Motor neuron (in vitro differentiated cells): Measurements from ENCODE around the gene VANGL1. TPM values are rescaled to one million over a fixed set of nuclear protein-coding genes. Genes with fewer than 3 reads are reported as not detected.

Source experiments
- ATAC-seq, 8 experiments: fragments of 200-7000 bp; cut with Tn5 transposase; replicated peaks in 6 of 8; 2 replicates each; pipeline ENCODE4 v1.8.0; 2021; ENCODE audit warnings: mild to moderate bottlenecking in 8 of 8, moderate library complexity in 8 of 8
- H3K27ac ChIP-seq, 2 donors: fragments of 250-450 bp; sonication (Bioruptor Pico); 2 replicates each; pipeline ENCODE4 v1.9.0; 2021; ENCODE audit warnings: antibody characterized with exemption in 2 of 2, mild to moderate bottlenecking in 2 of 2, moderate library complexity in 1 of 2
- H3K4me1 ChIP-seq, 2 donors: fragments of 250-450 bp; sonication (Bioruptor Pico); replicated peaks in 1 of 2; 2 replicates each; pipeline ENCODE4 v1.6.1; 2021; ENCODE audit warnings: antibody characterized with exemption in 2 of 2, mild to moderate bottlenecking in 2 of 2, moderate library complexity in 1 of 2
- H3K4me3 ChIP-seq, 5 donors: fragments of 250-450 bp; sonication (Bioruptor Pico); 2 replicates each; pipeline ENCODE4 v1.9.0; 2021; ENCODE audit warnings: antibody characterized with exemption in 5 of 5, mild to moderate bottlenecking in 5 of 5, moderate library complexity in 4 of 5
- WGBS, 10 experiments: fragments of 450-650 bp; shearing (Covaris generic); methylation state at CpG; one replicate each; pipeline ENCODE4 v1.0.0; 2022; 5-methylcytosine and 5-hydroxymethylcytosine counted together
- in situ Hi-C, 9 experiments: fragments of 400-800 bp; cut with MboI; loops; one replicate each; pipeline ENCODE4 v1.15.0; 2021; ENCODE audit warnings: low sequenced_read_pairs in 9 of 9, low pct_unique_long_range_greater_than_20kb in 2 of 9; ENCODE audit not compliant: unreplicated experiment in 9 of 9
- total RNA-seq, 8 experiments: library from RNA; unstranded; fragments of 300-600 nt; gene quantifications; 2 replicates each; pipeline versions ENCODE4 v1.2.3 to v1.2.4, GENCODE V29; 2022

The VANGL1 gene
- total RNA-seq, 8 experiments from 2014 or later: 0.95 to 12.2 (median 3.7) TPM

DNA sequence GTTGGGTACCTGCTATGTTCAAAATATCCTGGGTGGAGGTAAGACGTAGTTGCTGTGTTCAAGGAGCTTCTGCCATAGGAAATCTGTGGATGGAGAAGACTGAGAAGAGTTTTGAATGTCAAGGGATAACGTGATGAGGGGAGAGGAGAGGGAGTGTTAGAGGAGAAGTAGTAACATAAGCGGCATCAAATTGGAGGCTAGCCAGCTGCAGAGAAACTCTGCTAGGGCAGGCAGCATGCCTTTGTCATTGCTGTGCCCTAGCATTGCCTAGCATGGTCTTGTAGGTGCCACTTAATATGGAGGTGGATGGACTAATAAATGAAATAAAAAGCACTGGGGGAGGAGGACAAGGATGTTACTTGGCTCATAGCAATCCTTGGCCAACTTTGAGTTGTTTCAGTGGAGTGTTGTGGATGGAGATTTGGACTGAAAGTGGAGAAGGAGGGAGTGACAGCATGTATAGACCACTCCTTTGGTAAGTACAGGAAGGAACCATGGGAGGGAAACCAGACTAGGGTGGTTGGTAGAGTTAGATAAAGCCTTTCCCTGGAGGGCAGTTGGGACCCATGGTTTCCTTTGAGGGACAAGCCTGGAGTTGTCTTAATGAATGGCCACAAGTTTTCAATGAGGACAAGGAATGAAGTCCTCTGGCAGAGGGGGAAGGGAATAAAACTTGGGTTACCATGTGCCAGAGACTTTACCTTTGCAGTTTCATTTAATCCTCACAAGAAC is 6.3 kb downstream of the VANGL1 start:
- 80 to 100% (median 90%) methylated on average over 1 to 3 of the region's 3 CpGs; no CpG with 5 or more reads in 2 of the 10 experiments for WGBS, 10 experiments
- in situ Hi-C loops: no loop called here
- Histone ChIP-seq H3K27ac (no peak overlapping the region), H3K4me1 (peaks cover 10 to 26% of the 10 kb centered on the region in 2 donors), H3K4me3 (no peak overlapping the region)
- peak in 1 of 8 experiments; percentile 38 for ATAC-seq

DNA sequence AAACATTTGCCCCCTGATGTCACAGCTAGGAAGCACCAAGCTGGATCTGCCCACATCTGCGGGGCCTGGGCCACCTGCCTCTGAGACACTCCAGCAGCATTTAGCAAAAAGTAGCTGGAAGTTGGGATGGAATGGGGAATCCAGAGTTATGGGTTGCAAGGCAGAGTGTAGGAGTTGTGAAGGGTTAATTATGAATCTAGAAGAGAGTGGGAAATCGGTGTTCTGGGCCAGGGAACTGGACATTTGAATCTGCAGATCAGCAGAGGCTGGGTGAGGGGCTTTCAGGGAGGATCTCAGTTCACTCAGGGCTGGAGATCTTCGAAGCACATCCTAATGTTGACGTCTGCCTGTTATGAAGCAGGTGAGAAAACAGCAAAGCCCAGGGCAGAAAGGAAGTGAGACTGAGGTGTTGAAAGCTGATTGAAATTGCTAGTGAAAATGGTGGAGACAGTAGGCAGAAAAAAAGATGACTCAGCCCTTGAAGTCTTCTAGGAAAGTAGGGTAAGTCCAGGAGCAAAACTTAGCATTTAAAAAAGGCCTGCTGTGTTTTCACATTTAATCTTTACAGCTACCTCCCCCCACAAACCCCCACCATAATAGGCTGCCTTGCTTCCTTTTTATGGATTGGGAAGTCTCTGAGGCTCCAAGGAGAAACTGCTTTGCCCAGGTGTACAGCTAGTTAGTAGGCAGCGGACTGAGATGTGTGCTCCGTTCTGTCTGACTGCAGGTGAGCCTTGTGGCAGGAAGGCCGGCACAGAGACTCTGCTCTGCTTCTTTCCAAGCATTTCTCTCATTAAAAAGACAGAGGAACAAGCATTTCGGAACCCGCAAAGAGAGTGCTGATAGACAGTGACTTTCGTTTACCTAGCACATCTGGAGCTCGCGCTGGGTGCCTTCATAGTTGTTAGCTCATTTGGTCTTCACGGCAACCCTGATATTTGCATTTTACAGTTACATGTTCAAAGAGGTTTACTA is 7.2 kb downstream of the VANGL1 start:
- Histone ChIP-seq H3K27ac (no peak overlapping the region), H3K4me3 (no peak overlapping the region), H3K4me1 (peaks cover 10 to 25% of the 10 kb centered on the region in 2 donors)
- 50 to 94% (median 66%) methylated on average over 1 to 13 of the region's 13 CpGs for WGBS, 10 experiments
- in situ Hi-C loops: no loop called here
- peak in 1 of 8 experiments; percentile 27 for ATAC-seq

DNA sequence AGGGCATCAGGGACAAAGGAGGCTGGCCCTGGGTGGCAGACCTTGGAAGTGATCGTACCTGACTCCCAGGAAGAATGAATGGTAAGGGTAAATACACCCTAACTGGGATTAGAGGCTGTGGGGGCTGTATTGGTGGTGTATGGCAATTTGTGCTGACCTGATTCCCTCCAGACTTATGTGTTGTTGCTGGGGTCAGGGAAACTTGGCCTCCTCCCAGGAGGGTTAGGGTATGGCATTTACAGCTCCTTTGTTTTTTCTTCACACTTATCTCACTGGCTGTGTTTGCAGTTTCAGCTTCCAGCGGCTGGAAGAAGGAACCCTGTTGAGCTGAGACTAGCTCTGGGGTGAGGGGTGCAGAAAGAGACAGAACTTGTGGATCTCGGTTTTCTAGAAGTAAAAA is 8.2 kb downstream of the VANGL1 start:
- Histone ChIP-seq H3K4me3 (no peak overlapping the region), H3K4me1 (peaks cover 10 to 35% of the 10 kb centered on the region in 2 donors), H3K27ac (no peak overlapping the region)
- in situ Hi-C loops: no loop called here
- WGBS, 10 experiments: 0 to 77% (median 17%) methylated on average over 1 to 3 of the region's 3 CpGs; no CpG with 5 or more reads in 2 of the 10 experiments
- peak in 3 of 8 experiments; percentile 20 to 47 (median 36) for ATAC-seq

DNA sequence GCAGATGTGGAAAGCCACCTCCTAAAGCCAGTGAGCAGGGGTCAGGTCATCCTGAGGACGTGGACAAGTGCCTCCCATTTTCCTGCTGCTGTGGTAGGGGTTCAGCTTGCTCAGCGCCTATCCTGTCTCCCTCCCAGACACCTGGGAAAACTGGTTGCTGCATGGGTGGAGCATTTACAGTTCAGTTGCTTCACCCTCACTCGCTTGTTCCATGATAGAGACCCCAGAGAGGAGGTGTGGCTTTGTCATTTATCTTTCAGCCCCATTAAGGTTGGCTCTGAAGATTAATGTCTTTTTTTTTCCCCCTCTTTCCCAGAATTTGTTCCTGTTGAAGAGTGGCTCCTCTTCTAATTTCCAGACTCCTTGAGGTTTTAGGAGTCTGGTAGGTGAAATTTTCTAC is 9.2 kb downstream of the VANGL1 start:
- in situ Hi-C loops: no loop called here
- Histone ChIP-seq H3K27ac (no peak overlapping the region), H3K4me3 (no peak overlapping the region), H3K4me1 (peaks cover 10 to 41% of the 10 kb centered on the region in 2 donors)
- ATAC-seq: peak in 3 of 8 experiments; percentile 46 to 63 (median 56)
- 0 to 100% (median 19%) methylated on average over 1 to 2 of the region's 3 CpGs; no CpG with 5 or more reads in 4 of the 10 experiments for WGBS, 10 experiments

DNA sequence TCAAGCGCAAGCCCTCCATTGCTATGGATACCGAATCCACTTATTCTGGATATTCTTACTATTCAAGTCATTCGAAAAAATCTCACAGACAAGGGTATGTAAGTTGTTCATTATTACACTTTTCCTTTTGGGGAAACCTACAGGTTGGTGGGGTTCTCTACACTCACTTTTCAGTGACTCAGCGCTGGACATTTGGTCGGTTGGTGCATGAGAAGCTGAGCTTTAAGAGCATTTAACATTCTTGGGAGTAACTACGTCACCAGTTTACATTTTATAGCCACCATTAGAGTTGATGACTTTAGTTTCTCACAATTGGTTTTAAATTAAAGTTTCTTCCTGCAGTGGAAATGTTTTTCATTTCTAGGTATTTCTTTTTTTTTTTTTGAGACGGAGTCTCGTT is 9.6 kb downstream of the VANGL1 start:
- H3K4me1 ChIP-seq: peaks cover 10 to 41% of the 10 kb centered on the region in 2 donors
- in situ Hi-C loops: no loop called here
- ATAC-seq: no peak
- WGBS, 10 experiments: 79 to 98% (median 92%) methylated on average over 4 to 8 of the region's 8 CpGs; no CpG with 5 or more reads in 2 of the 10 experiments
- H3K27ac ChIP-seq: no peak overlapping the region
- H3K4me3 ChIP-seq: no peak overlapping the region

DNA sequence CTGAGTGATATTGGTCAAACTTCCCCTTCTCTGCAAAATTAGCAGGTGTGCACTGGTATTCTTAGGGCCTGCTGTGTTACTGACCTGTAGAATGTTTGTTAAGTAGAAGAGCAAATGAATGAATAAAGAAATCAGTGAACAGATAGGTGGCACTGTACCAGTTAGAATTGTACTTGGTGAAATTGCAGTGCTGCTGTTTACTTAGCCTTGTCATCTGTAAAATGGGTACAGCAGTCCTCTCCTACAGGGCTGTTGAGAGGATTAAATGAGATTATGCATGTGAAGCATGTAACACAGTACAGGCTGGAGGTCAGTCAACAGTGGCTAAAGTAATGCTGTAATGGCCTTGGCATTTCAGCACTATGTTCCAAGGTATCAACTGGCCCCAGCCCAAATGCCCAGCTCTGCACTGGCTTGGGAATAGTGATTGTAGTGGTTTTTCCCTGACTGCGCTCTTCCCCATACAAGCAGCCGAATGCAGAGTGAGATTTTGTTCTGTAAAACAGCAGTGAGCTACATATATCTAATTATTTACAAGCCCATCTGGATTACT is 10.5 kb downstream of the VANGL1 start:
- Histone ChIP-seq H3K4me3 (no peak overlapping the region), H3K27ac (no peak overlapping the region), H3K4me1 (peaks cover 10 to 45% of the 10 kb centered on the region in 2 donors)
- in situ Hi-C loops: no loop called here
- 86 to 100% (median 92%) methylated on average over 2 of the region's 2 CpGs; no CpG with 5 or more reads in 5 of the 10 experiments for WGBS, 10 experiments
- no peak for ATAC-seq

DNA sequence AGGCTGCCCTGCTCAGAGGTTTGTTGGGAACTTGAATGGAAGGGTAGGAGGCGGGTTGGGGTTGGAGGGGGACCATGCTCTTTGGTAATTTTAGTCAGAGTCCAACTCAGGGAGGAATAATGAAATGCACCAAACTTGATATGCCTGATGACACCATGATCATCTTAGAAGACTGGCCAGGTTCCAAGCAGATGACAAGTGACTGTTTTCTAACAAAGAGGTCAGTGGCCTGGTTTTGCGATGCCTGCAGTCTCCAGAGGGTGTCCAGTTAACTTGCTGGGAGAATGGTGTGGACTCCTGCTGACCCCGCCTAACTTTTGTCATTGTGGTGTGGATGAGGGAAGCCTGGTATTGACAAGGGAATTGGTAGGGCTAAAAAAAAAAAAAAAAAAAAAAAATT is 12.4 kb downstream of the VANGL1 start:
- WGBS, 10 experiments: 69 to 100% (median 83%) methylated on average over 1 to 3 of the region's 3 CpGs; no CpG with 5 or more reads in 5 of the 10 experiments
- in situ Hi-C loops: no loop called here
- peak in 1 of 8 experiments; percentile 36 for ATAC-seq
- Histone ChIP-seq H3K27ac (no peak overlapping the region), H3K4me1 (peaks cover 10 to 41% of the 10 kb centered on the region in 2 donors), H3K4me3 (no peak overlapping the region)

DNA sequence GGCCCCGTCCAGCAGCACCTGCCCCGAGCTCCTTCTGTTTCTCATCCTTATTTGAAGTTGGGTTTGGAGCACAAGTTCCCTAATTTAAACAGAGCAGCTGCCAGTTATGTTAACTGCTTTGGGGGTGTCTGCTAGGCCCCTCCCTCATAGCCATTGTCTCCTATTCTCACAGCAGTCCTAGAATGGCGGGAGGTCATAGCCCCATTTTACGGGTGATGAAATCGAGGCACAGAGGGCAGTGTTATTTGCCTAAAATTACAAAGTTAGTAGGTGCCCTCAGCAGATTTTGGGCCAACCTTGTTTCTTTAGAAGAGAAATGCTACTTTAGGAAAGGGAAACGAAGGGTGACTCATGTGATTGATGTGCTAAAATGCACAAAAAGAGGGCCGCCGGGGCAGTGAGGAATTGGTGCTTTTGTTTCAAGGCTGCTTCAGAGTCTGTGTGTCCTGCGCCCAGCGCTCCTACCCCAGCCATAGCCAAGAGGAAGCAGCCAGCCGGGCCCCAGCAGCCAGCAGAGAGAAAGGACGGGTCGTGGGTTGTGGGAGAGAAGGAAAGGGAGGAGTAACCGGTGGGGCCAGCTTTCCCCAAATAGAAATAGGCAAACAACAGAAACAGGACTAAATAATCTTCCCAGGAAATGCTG is 13.0 kb downstream of the VANGL1 start:
- ATAC-seq: peak in 6 of 8 experiments; percentile 69 to 89 (median 88)
- 19 to 94% (median 30%) methylated on average over 1 to 13 of the region's 14 CpGs; no CpG with 5 or more reads in 1 of the 10 experiments for WGBS, 10 experiments

DNA sequence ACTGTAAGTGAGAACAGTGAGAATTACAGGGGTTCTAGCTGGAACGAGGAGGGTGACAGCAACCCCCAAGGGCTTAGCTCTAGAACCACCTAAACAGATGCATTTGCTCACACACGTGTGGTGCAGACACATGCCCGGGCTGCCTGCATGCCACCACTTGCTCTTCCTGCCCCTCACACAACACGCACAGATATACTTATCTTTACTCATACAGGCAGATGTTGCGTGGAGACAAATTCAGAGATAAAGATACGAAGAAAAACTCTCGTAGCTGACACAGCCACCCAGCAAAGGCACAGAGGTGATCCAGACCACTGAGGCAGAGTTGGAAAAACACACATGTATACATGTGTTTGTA is 13.5 kb downstream of the VANGL1 start:
- peaks cover 10 to 32% of the 10 kb centered on the region in 2 donors for H3K4me1 ChIP-seq
- no peak overlapping the region for H3K4me3 ChIP-seq
- in situ Hi-C loops: no loop called here
- ATAC-seq: peak in 6 of 8 experiments; percentile 36 to 55 (median 50)
- 24 to 77% (median 59%) methylated on average over 2 to 7 of the region's 7 CpGs; no CpG with 5 or more reads in 5 of the 10 experiments for WGBS, 10 experiments
- no peak overlapping the region for H3K27ac ChIP-seq

More for the DNA sequence above, 13.0 kb downstream of the VANGL1 start:
- H3K27ac ChIP-seq: no peak overlapping the region
- peaks cover 10 to 37% of the 10 kb centered on the region in 2 donors for H3K4me1 ChIP-seq
- in situ Hi-C loops: no loop called here
- no peak overlapping the region for H3K4me3 ChIP-seq

DNA sequence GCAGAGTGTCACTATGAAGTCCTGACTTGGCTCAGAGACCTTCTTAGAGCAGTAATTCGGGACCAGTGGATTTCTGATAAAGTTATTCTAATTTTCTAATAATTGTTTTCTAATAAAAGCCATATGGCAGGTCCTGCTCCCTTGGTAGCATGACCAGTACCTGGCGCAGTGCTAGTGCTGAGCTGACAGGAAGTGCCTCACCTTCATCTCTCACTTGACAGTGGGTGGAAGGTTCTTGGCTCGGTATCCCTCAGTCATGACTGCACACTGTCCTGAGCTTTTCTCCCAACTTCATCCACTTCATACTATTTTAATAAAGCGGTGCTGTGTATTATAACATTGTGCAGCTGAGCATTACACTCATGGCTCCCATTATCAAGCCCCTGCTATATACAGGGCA is 14.1 kb downstream of the VANGL1 start:
- Histone ChIP-seq H3K4me1 (peaks cover 6 to 28% of the 10 kb centered on the region in 2 donors), H3K27ac (no peak overlapping the region), H3K4me3 (no peak overlapping the region)
- WGBS, 10 experiments: 86 to 100% (median 100%) methylated on average over 1 to 4 of the region's 4 CpGs; no CpG with 5 or more reads in 2 of the 10 experiments
- ATAC-seq: peak in 1 of 8 experiments; percentile 22
- in situ Hi-C loops: no loop called here

DNA sequence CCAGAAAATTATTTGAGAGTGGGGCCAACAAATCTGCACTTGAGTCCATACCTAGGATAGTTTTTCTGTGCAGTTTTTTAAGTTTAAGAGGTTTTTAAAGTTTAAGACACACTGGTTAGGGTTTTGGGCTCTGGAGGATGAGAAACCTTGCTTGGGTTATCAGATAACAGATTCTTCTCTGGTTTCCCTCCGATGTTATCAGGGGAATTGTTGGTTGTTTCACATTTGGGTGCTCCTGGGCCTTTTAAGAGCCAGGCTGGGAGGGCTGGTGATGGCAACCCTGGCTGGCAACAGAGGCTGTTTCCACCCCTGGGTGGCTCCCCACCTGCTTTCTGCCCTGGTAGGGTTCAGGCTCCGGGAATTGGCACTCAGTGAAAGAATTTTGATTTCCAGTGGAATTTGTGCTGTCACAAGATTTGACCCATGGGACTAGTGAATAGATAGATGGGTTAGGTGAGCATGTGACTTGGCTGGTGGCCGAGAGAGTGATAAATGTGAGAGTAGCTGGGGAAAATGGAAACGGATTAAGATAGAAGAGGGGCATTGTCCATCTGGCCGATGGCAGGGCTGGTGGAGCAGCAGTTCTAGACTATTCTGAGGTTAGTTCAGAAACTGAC is 14.8 kb downstream of the VANGL1 start:
- WGBS, 10 experiments: 60 to 94% (median 70%) methylated on average over 1 to 5 of the region's 5 CpGs; no CpG with 5 or more reads in 1 of the 10 experiments
- Histone ChIP-seq H3K27ac (no peak overlapping the region), H3K4me1 (peaks cover 0 to 22% of the 10 kb centered on the region in 2 donors), H3K4me3 (no peak overlapping the region)
- in situ Hi-C loops: no loop called here
- ATAC-seq: peak in 3 of 8 experiments; percentile 5 to 28 (median 20)

DNA sequence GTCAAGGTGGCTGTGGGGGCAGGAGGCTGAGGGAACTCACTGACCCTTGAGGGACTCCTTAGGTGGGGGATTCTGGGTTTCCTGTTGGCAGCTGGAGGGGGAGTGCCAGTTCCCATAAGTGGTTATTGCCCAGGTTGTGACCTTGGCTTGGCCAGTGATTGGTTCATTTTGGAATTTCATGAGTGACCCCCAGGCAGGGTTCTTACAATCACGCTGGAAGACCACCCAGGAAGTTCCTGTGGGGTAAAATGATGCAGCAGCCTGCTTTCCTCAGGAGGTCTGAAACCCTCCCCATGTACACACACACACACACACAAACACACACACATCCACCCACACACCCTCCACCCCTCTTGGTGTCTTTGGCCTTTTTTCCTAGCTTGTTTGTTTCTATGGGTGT is 16.9 kb downstream of the VANGL1 start:
- Histone ChIP-seq H3K4me3 (no peak overlapping the region), H3K4me1 (peaks cover 0 to 22% of the 10 kb centered on the region in 2 donors), H3K27ac (no peak overlapping the region)
- ATAC-seq: no peak
- in situ Hi-C loops: no loop called here
- WGBS, 10 experiments: 67 to 100% (median 100%) methylated on average over 1 of the region's 1 CpG; no CpG with 5 or more reads in 7 of the 10 experiments
